HepG2 (cell line): Measurements from ENCODE around the gene SPC24. TPM values are rescaled to one million over a fixed set of nuclear protein-coding genes. Genes with fewer than 3 reads are reported as not detected.

Experiments used
- ATAC-seq: fragments of 200-7000 bp; cut with Tn5 transposase; 3 replicates; pipeline ENCODE4 v1.9.1; 2020; ENCODE audit warnings: mild to moderate bottlenecking, moderate library complexity
- BruUV-seq: library from RNA; stranded (reverse); fragments of 400-500 nt; replicated peaks from 2 replicates; lab custom pipeline; 2021; lab: Mats Ljungman, UMichigan
- CTCF ChIA-PET: fragments of 300-600 bp; formaldehyde crosslinking; extraction: SDS; loops from one replicate; lab custom pipeline; 2021; ENCODE audit warnings: low total read pairs, inconsistent platforms, low intra/inter-chr PET ratio; lab: Yijun Ruan, JAX
- POLR2A ChIA-PET: fragments of 350-600 bp; sonication (Branson Sonifier 250); formaldehyde crosslinking; loops from one replicate; lab custom pipeline; 2020; ENCODE audit warnings: antibody characterized with exemption, inconsistent platforms; lab: Yijun Ruan, JAX
- DNase-seq: peaks from one replicate; pipeline ENCODE4 v3.0.0-alpha.2; 2015; ENCODE audit warnings: low spot score
- FAIRE-seq: peaks from 3 replicates; lab custom pipeline; 2011; peaks lifted over from hg19 to GRCh38; lab: Jason Lieb, UNC
- H2AFZ ChIP-seq: one replicate; pipeline ENCODE4 v1.6.1; 2011; ENCODE audit warnings: low read length, inconsistent platforms
- H3K27ac ChIP-seq: fragments of 300-600 bp; 3 replicates; pipeline ENCODE4 v1.8.0; 2011; ENCODE audit warnings: mixed run types, mild to moderate bottlenecking, mixed read lengths, low read length, inconsistent platforms; ENCODE audit not compliant: insufficient read depth; ENCODE audit errors: extremely low read length
- H3K27me3 ChIP-seq, 2 experiments: fragments of 200-600 bp in 1 of 2; 2 replicates in 1 of 2; 3 replicates in 1 of 2; pipeline versions ENCODE4 v1.6.0 to v1.8.0; 2011; ENCODE audit warnings: low read length in 2 of 2, mild to moderate bottlenecking in 2 of 2, moderate library complexity in 2 of 2, inconsistent platforms in 1 of 2; ENCODE audit not compliant: insufficient read depth in 2 of 2, control insufficient read depth in 1 of 2
- H3K36me3 ChIP-seq, 2 experiments: fragments of 200-600 bp in 1 of 2; replicated peaks in 1 of 2; 2 replicates in 1 of 2; 3 replicates in 1 of 2; pipeline versions ENCODE4 v1.5.1 to v1.8.0; 2011; ENCODE audit warnings: low read length in 2 of 2, inconsistent platforms in 1 of 2; ENCODE audit not compliant: insufficient read depth in 2 of 2, control insufficient read depth in 1 of 2
- H3K4me1 ChIP-seq: 2 replicates; pipeline ENCODE4 v1.5.1; 2012; ENCODE audit warnings: low read length, inconsistent platforms; ENCODE audit not compliant: insufficient read depth
- H3K4me2 ChIP-seq: 2 replicates; pipeline ENCODE4 v1.6.0; 2011; ENCODE audit warnings: low read depth, low read length, inconsistent platforms
- H3K4me3 ChIP-seq, 3 experiments: fragments of 200-600 bp in 1 of 3; sonication (generic), shearing (Covaris generic) in 1 of 3; replicated peaks in 1 of 3; 2 replicates each; pipeline ENCODE4 v1.5.1; 2011 to 2016; ENCODE audit warnings: low read length in 3 of 3, inconsistent platforms in 2 of 3, low read depth in 2 of 3, mild to moderate bottlenecking in 2 of 3, control low read depth in 1 of 3, mixed read lengths in 1 of 3; ENCODE audit not compliant: insufficient read depth in 1 of 3
- H3K79me2 ChIP-seq: one replicate; pipeline ENCODE4 v1.6.1; 2011; ENCODE audit warnings: low read length, inconsistent platforms; ENCODE audit not compliant: insufficient read depth
- H3K9ac ChIP-seq: 2 replicates; pipeline ENCODE4 v1.6.0; 2011; ENCODE audit warnings: mild to moderate bottlenecking, low read depth, low read length, inconsistent platforms; ENCODE audit not compliant: insufficient read depth
- H3K9me3 ChIP-seq: 2 replicates; pipeline ENCODE4 v1.5.1; 2012; ENCODE audit warnings: mild to moderate bottlenecking, low read length
- H4K20me1 ChIP-seq: 2 replicates; pipeline ENCODE4 v1.6.0; 2011; ENCODE audit warnings: inconsistent platforms, mild to moderate bottlenecking, low read length, moderate library complexity; ENCODE audit not compliant: insufficient read depth
- CC2D1A ChIP-seq: sonication (generic); formaldehyde crosslinking; IDR thresholded peaks from 2 replicates; pipeline ENCODE4 v1.8.1; 2023; ENCODE audit warnings: mild to moderate bottlenecking, missing genetic modification reagents
- CENPT ChIP-seq: sonication (generic); formaldehyde crosslinking; IDR thresholded peaks from 2 replicates; pipeline ENCODE4 v1.8.0; 2022; ENCODE audit warnings: low read depth, mild to moderate bottlenecking, moderate library complexity, missing genetic modification reagents
- KLF9 ChIP-seq: IDR thresholded peaks from 2 replicates; pipeline ENCODE4 v1.6.1; 2016; ENCODE audit warnings: low read depth
- NKX3-1 ChIP-seq: sonication (generic); formaldehyde crosslinking; IDR thresholded peaks from 2 replicates; pipeline ENCODE4 v1.5.0; 2020; ENCODE audit warnings: missing genetic modification reagents
- TCF7 ChIP-seq: sonication (generic); IDR thresholded peaks from 2 replicates; pipeline ENCODE4 v1.6.1; 2016; ENCODE audit warnings: antibody characterized with exemption, low read depth
- YY1 ChIP-seq: IDR thresholded peaks from 2 replicates; pipeline ENCODE4 v1.6.1; 2011; ENCODE audit warnings: low read length, low read depth, moderate library complexity, mild to moderate bottlenecking; ENCODE audit not compliant: insufficient read depth, insufficient replicate concordance
- ZNF446 ChIP-seq: sonication (generic); formaldehyde crosslinking; IDR thresholded peaks from 2 replicates; pipeline ENCODE4 v1.5.0; 2020; ENCODE audit warnings: mild to moderate bottlenecking, missing genetic modification reagents
- WGBS: methylation state at CpG from one replicate; pipeline ENCODE4 v1.1.6; 2017; ENCODE audit warnings: low lambda C conversion rate; 5-methylcytosine and 5-hydroxymethylcytosine counted together
- in situ Hi-C: cut with HindIII; loops from 2 replicates; pipeline ENCODE4 v1.10.0; 2017; ENCODE audit warnings: low pct_unique_long_range_greater_than_20kb; ENCODE audit not compliant: extremely low pct_ligation_motif_present
- intact Hi-C: fragments of 100-400 bp; cut with micrococcal nuclease; formaldehyde crosslinking; loops from one replicate; pipeline ENCODE4 v1.10.0; 2022; ENCODE audit not compliant: unreplicated experiment
- polyA plus RNA-seq, 8 experiments: library from polyadenylated mRNA; depleted of rRNA in 3 of 8; stranded (reverse) in 7 of 8; unstranded in 1 of 8; fragments of >200 nt; fragmentation: Illumina TruSeq in 4 of 8; extraction: Trizol in 4 of 8; gene quantifications; 2 replicates each; pipeline versions ENCODE4 v1.2.1 to v1.2.3, GENCODE V29; 2011 to 2016; ENCODE audit warnings: low read depth in 4 of 8, missing spikeins in 1 of 8, mixed read lengths in 1 of 8; ENCODE audit not compliant: insufficient read depth in 1 of 8
- total RNA-seq, 5 experiments: library from RNA; depleted of rRNA; stranded (reverse); fragments of >200 nt; fragmentation: Illumina TruSeq; extraction: Trizol; gene quantifications; 2 replicates each; pipeline ENCODE4 v1.2.3, GENCODE V29; 2016; ENCODE audit warnings: low read depth in 1 of 5
- TF ChIP-seq, protein P1 (sequence below), 2 experiments: IDR thresholded peaks; 2 replicates each; pipeline ENCODE4 v1.6.1; 2011 to 2012; ENCODE audit warnings: low read length in 2 of 2, borderline replicate concordance in 1 of 2, low read depth in 1 of 2, mild to moderate bottlenecking in 1 of 2, moderate library complexity in 1 of 2
- TF ChIP-seq, protein P2 (sequence below): sonication (generic); formaldehyde crosslinking; IDR thresholded peaks from 2 replicates; pipeline ENCODE4 v1.5.1; 2020; ENCODE audit warnings: mild to moderate bottlenecking, missing genetic modification reagents, borderline replicate concordance

Gene SPC24
- total and polyA plus RNA-seq, 2 of the 13 experiments (the other 11 are each of a cell fraction or from before 2014, with no cell fraction given), result 10.0 to 46.2 TPM

DNA sequence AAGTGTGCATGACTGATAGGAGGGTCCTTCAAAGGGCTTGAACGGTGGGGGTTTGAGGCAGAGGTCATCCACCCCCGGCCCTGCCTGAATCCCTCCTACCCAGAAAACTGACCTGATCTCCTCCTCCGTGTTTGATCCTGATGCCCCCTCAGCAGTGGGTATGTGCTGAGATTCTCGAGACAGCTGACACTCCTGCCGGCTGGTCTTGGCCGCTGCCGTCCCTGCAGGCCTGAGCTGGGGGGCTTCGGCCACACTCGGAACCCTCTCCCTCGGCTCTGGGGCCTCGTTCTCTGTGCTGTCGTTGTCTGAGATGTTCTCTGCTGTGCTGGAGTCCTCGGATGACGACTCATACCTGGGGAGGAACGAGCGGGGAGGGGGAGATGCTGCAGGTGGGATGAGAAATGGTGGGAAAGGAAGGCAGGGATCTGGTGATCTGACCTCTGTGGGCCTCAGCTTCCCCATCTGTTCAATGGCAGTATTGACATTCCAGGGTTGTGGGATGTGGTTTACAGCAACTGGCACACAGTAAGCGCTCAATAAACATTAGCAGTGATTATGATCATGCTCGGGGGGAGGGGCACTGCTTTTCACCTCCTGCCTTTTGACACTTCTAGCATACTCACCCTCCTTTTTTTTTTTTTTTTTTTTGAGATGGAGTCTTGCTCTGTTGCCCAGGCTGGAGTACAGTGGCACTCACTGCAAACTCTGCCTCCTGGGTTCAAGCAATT is 21.0 kb upstream of the SPC24 start (continued):
- TF ChIP-seq, protein P1, sequence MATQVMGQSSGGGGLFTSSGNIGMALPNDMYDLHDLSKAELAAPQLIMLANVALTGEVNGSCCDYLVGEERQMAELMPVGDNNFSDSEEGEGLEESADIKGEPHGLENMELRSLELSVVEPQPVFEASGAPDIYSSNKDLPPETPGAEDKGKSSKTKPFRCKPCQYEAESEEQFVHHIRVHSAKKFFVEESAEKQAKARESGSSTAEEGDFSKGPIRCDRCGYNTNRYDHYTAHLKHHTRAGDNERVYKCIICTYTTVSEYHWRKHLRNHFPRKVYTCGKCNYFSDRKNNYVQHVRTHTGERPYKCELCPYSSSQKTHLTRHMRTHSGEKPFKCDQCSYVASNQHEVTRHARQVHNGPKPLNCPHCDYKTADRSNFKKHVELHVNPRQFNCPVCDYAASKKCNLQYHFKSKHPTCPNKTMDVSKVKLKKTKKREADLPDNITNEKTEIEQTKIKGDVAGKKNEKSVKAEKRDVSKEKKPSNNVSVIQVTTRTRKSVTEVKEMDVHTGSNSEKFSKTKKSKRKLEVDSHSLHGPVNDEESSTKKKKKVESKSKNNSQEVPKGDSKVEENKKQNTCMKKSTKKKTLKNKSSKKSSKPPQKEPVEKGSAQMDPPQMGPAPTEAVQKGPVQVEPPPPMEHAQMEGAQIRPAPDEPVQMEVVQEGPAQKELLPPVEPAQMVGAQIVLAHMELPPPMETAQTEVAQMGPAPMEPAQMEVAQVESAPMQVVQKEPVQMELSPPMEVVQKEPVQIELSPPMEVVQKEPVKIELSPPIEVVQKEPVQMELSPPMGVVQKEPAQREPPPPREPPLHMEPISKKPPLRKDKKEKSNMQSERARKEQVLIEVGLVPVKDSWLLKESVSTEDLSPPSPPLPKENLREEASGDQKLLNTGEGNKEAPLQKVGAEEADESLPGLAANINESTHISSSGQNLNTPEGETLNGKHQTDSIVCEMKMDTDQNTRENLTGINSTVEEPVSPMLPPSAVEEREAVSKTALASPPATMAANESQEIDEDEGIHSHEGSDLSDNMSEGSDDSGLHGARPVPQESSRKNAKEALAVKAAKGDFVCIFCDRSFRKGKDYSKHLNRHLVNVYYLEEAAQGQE (IDR thresholded peaks at IDR 0.05; ENCODE audit: borderline replicate concordance in 1 of 2, low read depth in 1 of 2, low read length in 2 of 2), result no peak
- TF ChIP-seq, protein P2, sequence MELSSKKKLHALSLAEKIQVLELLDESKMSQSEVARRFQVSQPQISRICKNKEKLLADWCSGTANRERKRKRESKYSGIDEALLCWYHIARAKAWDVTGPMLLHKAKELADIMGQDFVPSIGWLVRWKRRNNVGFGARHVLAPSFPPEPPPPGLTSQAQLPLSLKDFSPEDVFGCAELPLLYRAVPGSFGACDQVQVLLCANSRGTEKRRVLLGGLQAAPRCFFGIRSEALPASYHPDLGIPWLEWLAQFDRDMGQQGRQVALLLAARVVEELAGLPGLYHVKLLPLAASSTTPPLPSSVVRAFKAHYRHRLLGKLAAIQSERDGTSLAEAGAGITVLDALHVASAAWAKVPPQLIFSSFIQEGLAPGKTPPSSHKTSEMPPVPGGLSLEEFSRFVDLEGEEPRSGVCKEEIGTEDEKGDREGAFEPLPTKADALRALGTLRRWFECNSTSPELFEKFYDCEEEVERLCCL, result no peak

DNA sequence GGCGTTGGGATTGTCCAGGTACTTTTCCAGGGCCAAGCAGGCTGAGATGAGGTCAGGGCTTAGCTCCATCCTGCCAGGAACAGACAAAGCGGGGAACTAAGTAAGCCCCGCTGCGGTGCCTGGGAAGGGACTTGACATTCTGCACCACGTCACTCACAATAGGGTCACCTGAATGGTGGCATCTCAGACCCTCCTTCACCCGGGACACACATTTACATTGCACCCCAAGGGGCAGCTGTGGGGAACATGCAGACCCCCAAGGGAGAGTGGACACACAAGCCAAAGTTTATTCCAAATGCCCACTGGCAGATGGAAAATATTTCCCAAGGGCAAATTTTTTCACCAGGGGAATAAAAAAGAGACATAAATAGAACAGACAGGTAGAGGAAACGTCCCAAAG is 20.3 kb upstream of the SPC24 start:
- no peak overlapping the region for H2AFZ ChIP-seq
- H3K36me3 ChIP-seq, result peaks cover 4 to 22% of the 10 kb centered on the region in 2 experiments; a peak in 3 of 5 replicates
- no peaks in the 10 kb centered on the region for H4K20me1 ChIP-seq
- no peaks in the 10 kb centered on the region for H3K9me3 ChIP-seq
- no peak for TF ChIP-seq CC2D1A (CRISPR knock-in tag)
- no peak for TF ChIP-seq KLF9 (CRISPR knock-in tag)
- no peak for TF ChIP-seq CENPT (CRISPR knock-in tag)
- no peak for TF ChIP-seq YY1
- no peak for TF ChIP-seq TCF7
- no peak for TF ChIP-seq ZNF446 (CRISPR knock-in tag)
- no peak for TF ChIP-seq NKX3-1 (CRISPR knock-in tag)
- TF ChIP-seq, all 625 proteins: peak for 0
- FAIRE-seq, result no peak
- no peak for ATAC-seq
- DNase-seq, result no peak
- 100% methylated on average over 2 of the region's 7 CpGs for WGBS
- Histone ChIP-seq H3K27me3 (no peaks in the 10 kb centered on the region), H3K4me1 (peaks cover 8% of the 10 kb centered on the region; the same call in 1 of the 2 replicates), H3K27ac (no peak overlapping the region), H3K4me3 (no peak overlapping the region), H3K79me2 (no peaks in the 10 kb centered on the region), H3K9ac (no peak overlapping the region), H3K4me2 (no peak overlapping the region)
- in situ Hi-C loops (no loop called here), intact Hi-C loops (no loop called here)
- CTCF ChIA-PET, result no interaction called here
- BruUV-seq, result no TSS peak
- POLR2A ChIA-PET, result no interaction called here
